Inferior parietal cortex (tissue), 1 donor: ENCODE measurements around the gene ADAMTS14.

Experiments used
- DNase-seq: peaks from one replicate; pipeline ENCODE4 v3.0.0-alpha.2; 2016; ENCODE audit errors: extremely low spot score

Gene ADAMTS14

GRCh38 chr10:70782746-70783680 is 110.7 kb downstream of the ADAMTS14 start:
- no peak for DNase-seq

- DNase-seq, result no peak
Observed at GRCh38 chr10:70784016-70784415, 111.7 kb downstream of the ADAMTS14 start.

- DNase-seq, result no peak
Observed at GRCh38 chr10:70784471-70784870, 112.2 kb downstream of the ADAMTS14 start.

- no peak for DNase-seq
Observed at GRCh38 chr10:70785190-70785589, 112.9 kb downstream of the ADAMTS14 start, which contains the start of gene TBATA. Gene TBATA (minus strand): TSS chr10:70785377. CDS start chr10:70783379, 1,998 bp downstream.

GRCh38 chr10:70786799-70787415 is 114.6 kb downstream of the ADAMTS14 start:
- no peak for DNase-seq

- DNase-seq, result no peak
Observed at GRCh38 chr10:70791386-70792039, 119.2 kb downstream of the ADAMTS14 start.

- no peak for DNase-seq
Observed at GRCh38 chr10:70795613-70796012, 123.3 kb downstream of the ADAMTS14 start.

GRCh38 chr10:70797840-70798239 is 125.5 kb downstream of the ADAMTS14 start:
- DNase-seq, result no peak

GRCh38 chr10:70799124-70799523 is 126.8 kb downstream of the ADAMTS14 start:
- DNase-seq, result no peak

GRCh38 chr10:70801854-70802253 is 129.5 kb downstream of the ADAMTS14 start:
- no peak for DNase-seq

GRCh38 chr10:70803775-70804420 is 131.6 kb downstream of the ADAMTS14 start:
- no peak for DNase-seq

GRCh38 chr10:70804421-70804808 is 132.1 kb downstream of the ADAMTS14 start:
- DNase-seq, result no peak

- no peak for DNase-seq
Observed at GRCh38 chr10:70805619-70806215, 133.4 kb downstream of the ADAMTS14 start.

GRCh38 chr10:70806841-70807240 is 134.5 kb downstream of the ADAMTS14 start:
- no peak for DNase-seq

GRCh38 chr10:70807556-70807955 is 135.2 kb downstream of the ADAMTS14 start:
- DNase-seq, result no peak

- DNase-seq, result no peak
Observed at GRCh38 chr10:70809011-70809611, 136.8 kb downstream of the ADAMTS14 start.

- DNase-seq, result no peak
Observed at GRCh38 chr10:70809726-70810125, 137.4 kb downstream of the ADAMTS14 start.

- DNase-seq, result no peak
Observed at GRCh38 chr10:70810967-70811366, 138.7 kb downstream of the ADAMTS14 start.

- DNase-seq, result no peak
Observed at GRCh38 chr10:70811881-70812280, 139.6 kb downstream of the ADAMTS14 start.
